Esophagus muscularis mucosa (tissue), 4 donors: ENCODE results near the gene AKT3. TPM values are rescaled to one million over a fixed set of nuclear protein-coding genes. Genes with fewer than 3 reads are reported as not detected.

Source experiments
- DNase-seq: peaks from one replicate; pipeline ENCODE4 v3.0.0-alpha.2; 2017; ENCODE audit errors: extremely low spot score
- H3K27ac ChIP-seq, 4 donors: fragments of 200-600 bp; sonication (generic); replicated peaks in 1 of 4; 1 replicate in 3 of 4; 2 replicates in 1 of 4; pipeline ENCODE4 v1.5.1; 2016 to 2019; ENCODE audit warnings: mild to moderate bottlenecking in 1 of 4
- H3K27me3 ChIP-seq, 4 donors: fragments of 200-600 bp; sonication (generic); one replicate each; pipeline versions ENCODE4 v1.5.1 to v1.6.0; 2016 to 2019
- H3K36me3 ChIP-seq, 4 donors: fragments of 200-600 bp; sonication (generic); one replicate each; pipeline ENCODE4 v1.5.1; 2016 to 2019
- H3K4me1 ChIP-seq, 4 donors: fragments of 200-600 bp; sonication (generic); one replicate each; pipeline ENCODE4 v1.5.1; 2016 to 2019
- H3K4me3 ChIP-seq, 4 donors: fragments of 200-600 bp; sonication (generic); 1 replicate in 2 of 4; 2 replicates in 2 of 4; pipeline ENCODE4 v1.5.1; 2016 to 2019; ENCODE audit warnings: mild to moderate bottlenecking in 4 of 4, moderate library complexity in 1 of 4
- H3K9me3 ChIP-seq, 4 donors: fragments of 200-600 bp; sonication (generic); 1 replicate in 3 of 4; 2 replicates in 1 of 4; pipeline ENCODE4 v1.5.1; 2016 to 2019
- EP300 ChIP-seq: sonication (generic); formaldehyde crosslinking; IDR thresholded peaks from one replicate; pipeline ENCODE4 v1.6.1; 2017; ENCODE audit warnings: antibody characterized with exemption
- POLR2A ChIP-seq: fragments of 450-650 bp; IDR thresholded peaks from one replicate; pipeline ENCODE4 v1.6.1; 2017; ENCODE audit warnings: antibody characterized with exemption, moderate library complexity, mild to moderate bottlenecking, low read depth
- POLR2AphosphoS5 ChIP-seq, 2 donors: sonication (generic); formaldehyde crosslinking; IDR thresholded peaks; one replicate each; pipeline ENCODE4 v1.6.1; 2017; ENCODE audit warnings: antibody characterized with exemption in 2 of 2
- WGBS: methylation state at CpG from one replicate; pipeline ENCODE4 v1.1.5; 2018; 5-methylcytosine and 5-hydroxymethylcytosine counted together
- intact Hi-C: fragments of 100-400 bp; cut with DNase I; formaldehyde crosslinking; loops from one replicate; pipeline ENCODE4 v1.15.1; 2023
- total RNA-seq, 4 donors: library from RNA; depleted of rRNA; stranded (reverse); fragments of >200 nt; gene quantifications; one replicate each; pipeline versions ENCODE4 v1.1.0 to v1.2.1, GENCODE V29; 2016
- TF ChIP-seq, protein P1 (sequence below), 3 experiments: fragments of 200-600 bp in 2 of 3; fragments of 450-650 bp in 1 of 3; sonication (generic) in 2 of 3; IDR thresholded peaks; one replicate each; pipeline ENCODE4 v1.5.1; 2017 to 2019; ENCODE audit warnings: antibody characterized with exemption in 3 of 3, mild to moderate bottlenecking in 2 of 3, moderate library complexity in 1 of 3

AKT3 gene
- total RNA-seq, 4 donors from 2014 or later = 63.9 to 104 (median 74.2) TPM

GRCh38 chr1:243474136-243474881 is 375.7 kb downstream of the AKT3 start:
- peak overlapping the region; percentile 39 to 56 (median 52) for H3K4me3 ChIP-seq
- TF ChIP-seq POLR2AphosphoS5 (IDR thresholded peaks at IDR 0.05) (no peak), POLR2A (no peak), EP300 (no peak)
- TF ChIP-seq, protein P1, sequence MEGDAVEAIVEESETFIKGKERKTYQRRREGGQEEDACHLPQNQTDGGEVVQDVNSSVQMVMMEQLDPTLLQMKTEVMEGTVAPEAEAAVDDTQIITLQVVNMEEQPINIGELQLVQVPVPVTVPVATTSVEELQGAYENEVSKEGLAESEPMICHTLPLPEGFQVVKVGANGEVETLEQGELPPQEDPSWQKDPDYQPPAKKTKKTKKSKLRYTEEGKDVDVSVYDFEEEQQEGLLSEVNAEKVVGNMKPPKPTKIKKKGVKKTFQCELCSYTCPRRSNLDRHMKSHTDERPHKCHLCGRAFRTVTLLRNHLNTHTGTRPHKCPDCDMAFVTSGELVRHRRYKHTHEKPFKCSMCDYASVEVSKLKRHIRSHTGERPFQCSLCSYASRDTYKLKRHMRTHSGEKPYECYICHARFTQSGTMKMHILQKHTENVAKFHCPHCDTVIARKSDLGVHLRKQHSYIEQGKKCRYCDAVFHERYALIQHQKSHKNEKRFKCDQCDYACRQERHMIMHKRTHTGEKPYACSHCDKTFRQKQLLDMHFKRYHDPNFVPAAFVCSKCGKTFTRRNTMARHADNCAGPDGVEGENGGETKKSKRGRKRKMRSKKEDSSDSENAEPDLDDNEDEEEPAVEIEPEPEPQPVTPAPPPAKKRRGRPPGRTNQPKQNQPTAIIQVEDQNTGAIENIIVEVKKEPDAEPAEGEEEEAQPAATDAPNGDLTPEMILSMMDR (IDR thresholded peaks at IDR 0.05) = no peak
- no peak for DNase-seq
- intact Hi-C loops = no loop called here
- 86% methylated on average over 40 of the region's 55 CpGs for WGBS
- no peaks in the 10 kb centered on the region for H3K9me3 ChIP-seq
- H3K4me1 ChIP-seq = peaks cover 8 to 31% (median 26%) of the 10 kb centered on the region in 4 donors
- H3K27me3 ChIP-seq = no peaks in the 10 kb centered on the region
- peaks cover 0 to 7% (median 0%) of the 10 kb centered on the region in 4 donors for H3K36me3 ChIP-seq
- no peak overlapping the region for H3K27ac ChIP-seq

- 7% methylated on average over 12 of the region's 12 CpGs for WGBS
- DNase-seq = no peak
Observed at GRCh38 chr1:243473227-243474135, 376.6 kb downstream of the AKT3 start.

GRCh38 chr1:243471754-243472745 is 378.0 kb downstream of the AKT3 start:
- intact Hi-C loops = no loop called here
- Histone ChIP-seq H3K36me3 (peaks cover 0 to 7% (median 2%) of the 10 kb centered on the region in 4 donors), H3K27me3 (no peaks in the 10 kb centered on the region), H3K27ac (no peak overlapping the region), H3K9me3 (no peaks in the 10 kb centered on the region), H3K4me1 (peaks cover 8 to 31% (median 26%) of the 10 kb centered on the region in 4 donors), H3K4me3 (no peak overlapping the region)
- TF ChIP-seq POLR2A (no peak), POLR2AphosphoS5 (IDR thresholded peaks at IDR 0.05) (no peak), EP300 (no peak)
- TF ChIP-seq, protein P1 (IDR thresholded peaks at IDR 0.05) = no peak
- no peak for DNase-seq
- 83% methylated on average over 3 of the region's 3 CpGs for WGBS

More at GRCh38 chr1:243473227-243474135, 376.6 kb downstream of the AKT3 start:
- H3K9me3 ChIP-seq = no peaks in the 10 kb centered on the region
- intact Hi-C loops = no loop called here
- peaks cover 0 to 7% (median 0%) of the 10 kb centered on the region in 4 donors for H3K36me3 ChIP-seq
- peak overlapping the region; percentile 39 to 56 (median 52) for H3K4me3 ChIP-seq
- no peak for TF ChIP-seq POLR2A
- TF ChIP-seq POLR2AphosphoS5 (IDR thresholded peaks at IDR 0.05) = no peak
- TF ChIP-seq, protein P1 (IDR thresholded peaks at IDR 0.05) = no peak
- no peak for TF ChIP-seq EP300
- no peaks in the 10 kb centered on the region for H3K27me3 ChIP-seq
- H3K27ac ChIP-seq = peak overlapping the region; percentile 7 to 56 (median 39)
- H3K4me1 ChIP-seq = peaks cover 8 to 31% (median 26%) of the 10 kb centered on the region in 4 donors

DNA sequence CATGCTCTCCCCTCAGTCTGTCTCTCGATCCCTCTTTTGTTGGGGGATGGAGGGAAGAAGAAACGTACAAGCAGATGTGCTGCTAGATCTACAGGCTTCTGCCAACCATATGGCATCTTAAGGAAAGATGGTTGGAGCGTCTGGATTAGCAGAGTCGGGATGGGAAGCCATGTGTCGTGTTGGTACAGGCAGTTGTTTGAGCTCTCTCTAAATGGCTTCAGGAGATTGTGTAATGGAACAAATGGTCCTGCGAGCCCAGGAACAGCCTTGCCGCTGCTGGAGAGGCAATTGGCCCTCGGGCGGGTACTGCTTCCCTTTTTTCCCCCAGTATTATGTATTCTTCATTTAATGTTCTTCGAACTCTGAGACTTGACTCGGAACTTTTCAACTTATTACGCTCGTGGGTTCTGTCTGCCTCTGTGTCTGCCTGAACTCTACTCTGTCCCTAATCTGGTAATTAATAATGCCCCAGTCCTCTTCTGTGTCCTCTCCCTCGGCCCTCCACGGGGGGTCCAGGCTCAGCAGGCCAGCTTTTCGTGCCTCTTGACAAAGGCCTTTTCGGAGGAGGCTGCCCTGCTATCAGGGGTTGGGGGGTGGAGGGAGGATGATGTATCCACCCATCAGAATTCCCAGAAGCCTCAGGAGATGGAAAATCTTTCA is 378.9 kb downstream of the AKT3 start:
- H3K4me3 ChIP-seq = no peak overlapping the region
- DNase-seq = no peak
- H3K36me3 ChIP-seq = peaks cover 0 to 7% (median 3%) of the 10 kb centered on the region in 4 donors
- H3K9me3 ChIP-seq = no peaks in the 10 kb centered on the region
- peaks cover 8 to 31% (median 26%) of the 10 kb centered on the region in 4 donors for H3K4me1 ChIP-seq
- intact Hi-C loops = no loop called here
- TF ChIP-seq POLR2AphosphoS5 (IDR thresholded peaks at IDR 0.05) = no peak
- no peak for TF ChIP-seq POLR2A
- no peak for TF ChIP-seq EP300
- TF ChIP-seq, protein P1 (IDR thresholded peaks at IDR 0.05) = no peak
- WGBS = 83% methylated on average over 17 of the region's 17 CpGs
- no peaks in the 10 kb centered on the region for H3K27me3 ChIP-seq
- H3K27ac ChIP-seq = no peak overlapping the region
